ENCODE measurements around the gene TAPT1. TPM values are rescaled to one million over a fixed set of nuclear protein-coding genes. Genes with fewer than 3 reads are reported as not detected.

Gene TAPT1
- polyA plus RNA-seq, 1 of the 3 experiments (the other 2 are of a cell fraction): 6.2 TPM

DNA sequence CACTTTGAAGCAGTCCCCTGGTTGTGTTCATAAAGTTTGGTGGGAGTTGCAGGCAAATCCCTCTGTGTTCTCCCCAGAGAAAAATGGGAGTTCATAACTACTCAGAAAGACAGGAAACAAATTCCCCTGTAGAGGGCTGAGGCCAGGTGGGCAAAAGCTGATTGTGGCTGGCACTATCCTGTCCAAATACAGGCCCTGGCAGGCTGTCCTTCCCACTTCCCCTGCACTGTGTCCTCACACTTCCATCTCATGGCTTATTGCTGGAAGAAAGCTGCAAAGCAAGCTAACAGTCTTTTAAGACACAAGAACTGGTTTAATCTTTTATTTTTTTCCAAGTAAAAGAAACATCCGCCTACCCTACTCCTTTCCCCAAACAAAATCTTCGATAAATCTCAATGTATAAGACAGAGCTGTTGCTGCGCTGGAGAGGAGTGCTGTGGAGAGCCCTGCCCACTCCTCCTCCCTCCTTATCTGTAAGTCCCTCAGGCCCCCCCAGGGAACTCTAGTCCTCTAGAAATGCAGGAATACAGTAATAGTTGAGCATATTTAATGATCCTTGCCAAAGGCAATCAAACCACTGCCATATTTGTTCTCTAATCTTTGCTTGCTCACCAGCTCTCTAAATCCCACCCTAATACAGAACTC lies 14.0 kb downstream of the TAPT1 start:
- no peak overlapping the region for H3K4me3 ChIP-seq (ENCODE audit: low read depth in 2 of 2, low read length in 1 of 2)
- no peaks in the 10 kb centered on the region for H3K27me3 ChIP-seq (ENCODE audit: insufficient read depth)
- H2AFZ ChIP-seq (ENCODE audit: low read depth): no peak overlapping the region
- no peak for DNase-seq
- no peaks in the 10 kb centered on the region for H3K9me2 ChIP-seq
- H4K20me1 ChIP-seq (ENCODE audit: insufficient read depth): no peaks in the 10 kb centered on the region
- ChIA-PET CTCF (interaction anchor here (0.8 to 1.8 kb wide), 5 partner anchors 14 to 455 kb away, joined by 3 to 10 read pairs (median 3); partner anchors contain the start of gene PROM1), POLR2A (no interaction called here)
- 92% methylated on average over 3 of the region's 3 CpGs for WGBS (ENCODE audit: low lambda C conversion rate)
- H3K9ac ChIP-seq: no peak overlapping the region
- H3K36me3 ChIP-seq (replicated peaks in 1 of 2; ENCODE audit: control insufficient read depth in 1 of 2, insufficient read depth in 2 of 2, low read length in 1 of 2): peaks cover 7 to 24% of the 10 kb centered on the region in 2 experiments
- no peaks in the 10 kb centered on the region for H3F3A ChIP-seq (replicated peaks; ENCODE audit: insufficient read depth)
- H3K79me2 ChIP-seq (ENCODE audit: insufficient read depth): peaks cover 11% of the 10 kb centered on the region; the same call in 1 of the 2 replicates
- no peak overlapping the region for H3K4me2 ChIP-seq
- H3K27ac ChIP-seq (ENCODE audit: low read depth in 2 of 2, low read length in 1 of 2): no peak overlapping the region
- H3K9me3 ChIP-seq: no peaks in the 10 kb centered on the region
- TF ChIP-seq, protein P1, sequence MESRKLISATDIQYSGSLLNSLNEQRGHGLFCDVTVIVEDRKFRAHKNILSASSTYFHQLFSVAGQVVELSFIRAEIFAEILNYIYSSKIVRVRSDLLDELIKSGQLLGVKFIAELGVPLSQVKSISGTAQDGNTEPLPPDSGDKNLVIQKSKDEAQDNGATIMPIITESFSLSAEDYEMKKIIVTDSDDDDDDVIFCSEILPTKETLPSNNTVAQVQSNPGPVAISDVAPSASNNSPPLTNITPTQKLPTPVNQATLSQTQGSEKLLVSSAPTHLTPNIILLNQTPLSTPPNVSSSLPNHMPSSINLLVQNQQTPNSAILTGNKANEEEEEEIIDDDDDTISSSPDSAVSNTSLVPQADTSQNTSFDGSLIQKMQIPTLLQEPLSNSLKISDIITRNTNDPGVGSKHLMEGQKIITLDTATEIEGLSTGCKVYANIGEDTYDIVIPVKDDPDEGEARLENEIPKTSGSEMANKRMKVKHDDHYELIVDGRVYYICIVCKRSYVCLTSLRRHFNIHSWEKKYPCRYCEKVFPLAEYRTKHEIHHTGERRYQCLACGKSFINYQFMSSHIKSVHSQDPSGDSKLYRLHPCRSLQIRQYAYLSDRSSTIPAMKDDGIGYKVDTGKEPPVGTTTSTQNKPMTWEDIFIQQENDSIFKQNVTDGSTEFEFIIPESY (IDR thresholded peaks at IDR 0.05; ENCODE audit: borderline replicate concordance, low read depth): no peak
- TF ChIP-seq, protein P2, sequence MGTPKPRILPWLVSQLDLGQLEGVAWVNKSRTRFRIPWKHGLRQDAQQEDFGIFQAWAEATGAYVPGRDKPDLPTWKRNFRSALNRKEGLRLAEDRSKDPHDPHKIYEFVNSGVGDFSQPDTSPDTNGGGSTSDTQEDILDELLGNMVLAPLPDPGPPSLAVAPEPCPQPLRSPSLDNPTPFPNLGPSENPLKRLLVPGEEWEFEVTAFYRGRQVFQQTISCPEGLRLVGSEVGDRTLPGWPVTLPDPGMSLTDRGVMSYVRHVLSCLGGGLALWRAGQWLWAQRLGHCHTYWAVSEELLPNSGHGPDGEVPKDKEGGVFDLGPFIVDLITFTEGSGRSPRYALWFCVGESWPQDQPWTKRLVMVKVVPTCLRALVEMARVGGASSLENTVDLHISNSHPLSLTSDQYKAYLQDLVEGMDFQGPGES (IDR thresholded peaks at IDR 0.05; ENCODE audit: low read depth, low read length): no peak
- no peak for TF ChIP-seq NRF1 (IDR thresholded peaks at IDR 0.05; ENCODE audit: low read depth, low read length)
- TF ChIP-seq RXRA (IDR thresholded peaks at IDR 0.05; ENCODE audit: borderline replicate concordance, low read depth): no peak
- no peak for TF ChIP-seq MEF2A (IDR thresholded peaks at IDR 0.05; ENCODE audit: borderline replicate concordance, low read depth)
- TF ChIP-seq FOXM1 (IDR thresholded peaks at IDR 0.05; ENCODE audit: low read depth): no peak
- TF ChIP-seq, protein P3, sequence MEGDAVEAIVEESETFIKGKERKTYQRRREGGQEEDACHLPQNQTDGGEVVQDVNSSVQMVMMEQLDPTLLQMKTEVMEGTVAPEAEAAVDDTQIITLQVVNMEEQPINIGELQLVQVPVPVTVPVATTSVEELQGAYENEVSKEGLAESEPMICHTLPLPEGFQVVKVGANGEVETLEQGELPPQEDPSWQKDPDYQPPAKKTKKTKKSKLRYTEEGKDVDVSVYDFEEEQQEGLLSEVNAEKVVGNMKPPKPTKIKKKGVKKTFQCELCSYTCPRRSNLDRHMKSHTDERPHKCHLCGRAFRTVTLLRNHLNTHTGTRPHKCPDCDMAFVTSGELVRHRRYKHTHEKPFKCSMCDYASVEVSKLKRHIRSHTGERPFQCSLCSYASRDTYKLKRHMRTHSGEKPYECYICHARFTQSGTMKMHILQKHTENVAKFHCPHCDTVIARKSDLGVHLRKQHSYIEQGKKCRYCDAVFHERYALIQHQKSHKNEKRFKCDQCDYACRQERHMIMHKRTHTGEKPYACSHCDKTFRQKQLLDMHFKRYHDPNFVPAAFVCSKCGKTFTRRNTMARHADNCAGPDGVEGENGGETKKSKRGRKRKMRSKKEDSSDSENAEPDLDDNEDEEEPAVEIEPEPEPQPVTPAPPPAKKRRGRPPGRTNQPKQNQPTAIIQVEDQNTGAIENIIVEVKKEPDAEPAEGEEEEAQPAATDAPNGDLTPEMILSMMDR (IDR thresholded peaks at IDR 0.05): no peak
- no peak for TF ChIP-seq ELF1 (IDR thresholded peaks at IDR 0.05)
- TF ChIP-seq FOXJ3 (CRISPR knock-in tag; IDR thresholded peaks at IDR 0.05): no peak
- no peak for TF ChIP-seq GATA2 (CRISPR knock-in tag; IDR thresholded peaks at IDR 0.05)
- TF ChIP-seq, protein P4, sequence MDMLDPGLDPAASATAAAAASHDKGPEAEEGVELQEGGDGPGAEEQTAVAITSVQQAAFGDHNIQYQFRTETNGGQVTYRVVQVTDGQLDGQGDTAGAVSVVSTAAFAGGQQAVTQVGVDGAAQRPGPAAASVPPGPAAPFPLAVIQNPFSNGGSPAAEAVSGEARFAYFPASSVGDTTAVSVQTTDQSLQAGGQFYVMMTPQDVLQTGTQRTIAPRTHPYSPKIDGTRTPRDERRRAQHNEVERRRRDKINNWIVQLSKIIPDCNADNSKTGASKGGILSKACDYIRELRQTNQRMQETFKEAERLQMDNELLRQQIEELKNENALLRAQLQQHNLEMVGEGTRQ (IDR thresholded peaks at IDR 0.05; ENCODE audit: borderline replicate concordance, low read depth, low read length): no peak
- no peak for TF ChIP-seq JUND (IDR thresholded peaks at IDR 0.05)
- TF ChIP-seq RCOR1 (IDR thresholded peaks at IDR 0.05; ENCODE audit: low read length): no peak
- TF ChIP-seq, protein P5, sequence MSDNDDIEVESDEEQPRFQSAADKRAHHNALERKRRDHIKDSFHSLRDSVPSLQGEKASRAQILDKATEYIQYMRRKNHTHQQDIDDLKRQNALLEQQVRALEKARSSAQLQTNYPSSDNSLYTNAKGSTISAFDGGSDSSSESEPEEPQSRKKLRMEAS (IDR thresholded peaks at IDR 0.05; ENCODE audit: low read depth): no peak
- H3K4me1 ChIP-seq (ENCODE audit: control insufficient read depth in 1 of 2, insufficient read depth in 2 of 2, low read depth in 1 of 2, low read length in 1 of 2): no peaks in the 10 kb centered on the region; a peak in 1 of 4 replicates
